Stimulated activated CD8-positive, alpha-beta memory T cell treated with anti-CD3 and anti-CD28 coated beads, Interleukin-15, amount 100 ng/mL, for 4 hours (primary cell): ENCODE measurements around the gene IBA57.
"Not testable (repeated sequence)": the region's sequence is repeated elsewhere in the genome, so short reads cannot be mapped to it uniquely, and the experiment has no call there.

ENCODE experiments used
- DNase-seq, 2 donors: peaks; one replicate each; pipeline ENCODE4 v3.0.0-alpha.2; 2020; ENCODE audit warnings: low read depth in 2 of 2

The IBA57 gene

GRCh38 chr1:228172591-228173527, 7.3 kb downstream of the IBA57 start:
- DNase-seq: no peak

- DNase-seq: not testable (repeated sequence)
These were observed 8.2 kb downstream of the IBA57 start for GRCh38 chr1:228173528-228174481.

- DNase-seq: no peak
These were observed 9.1 kb downstream of the IBA57 start for GRCh38 chr1:228174482-228175315.

DNA sequence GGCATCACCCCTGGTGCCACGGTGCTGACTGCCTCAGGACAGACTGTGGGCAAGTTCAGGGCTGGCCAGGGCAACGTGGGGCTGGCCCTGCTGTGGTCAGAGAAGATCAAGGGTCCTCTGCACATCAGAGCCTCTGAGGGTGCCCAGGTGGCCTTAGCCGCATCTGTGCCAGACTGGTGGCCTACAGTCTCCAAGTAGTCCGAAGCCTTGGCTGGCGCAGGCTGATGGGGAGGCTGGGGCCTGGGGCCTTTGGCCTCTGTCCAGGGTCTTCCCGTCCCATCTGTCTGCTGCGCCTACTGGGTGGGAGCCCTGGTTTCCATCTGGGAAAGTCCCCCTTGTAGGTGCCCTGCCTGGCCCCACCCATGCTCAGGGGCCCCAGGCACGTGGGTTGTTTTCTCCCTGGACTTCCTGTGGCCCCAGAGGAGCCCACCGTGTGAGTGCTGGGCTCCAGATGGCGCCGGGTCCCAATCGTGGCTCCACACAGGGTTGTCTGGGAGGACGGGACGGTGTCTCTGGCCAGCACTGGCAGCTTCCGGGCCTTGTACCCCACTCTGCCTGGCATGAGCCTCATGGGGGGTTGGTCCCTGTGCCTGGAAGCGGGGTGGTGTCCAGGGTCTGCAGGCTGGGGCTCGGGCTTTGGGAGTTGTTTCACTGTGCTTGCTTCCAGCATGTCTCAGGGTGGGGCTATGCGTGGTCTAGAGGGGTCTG, 9.9 kb downstream of the IBA57 start:
- no peak for DNase-seq

DNA sequence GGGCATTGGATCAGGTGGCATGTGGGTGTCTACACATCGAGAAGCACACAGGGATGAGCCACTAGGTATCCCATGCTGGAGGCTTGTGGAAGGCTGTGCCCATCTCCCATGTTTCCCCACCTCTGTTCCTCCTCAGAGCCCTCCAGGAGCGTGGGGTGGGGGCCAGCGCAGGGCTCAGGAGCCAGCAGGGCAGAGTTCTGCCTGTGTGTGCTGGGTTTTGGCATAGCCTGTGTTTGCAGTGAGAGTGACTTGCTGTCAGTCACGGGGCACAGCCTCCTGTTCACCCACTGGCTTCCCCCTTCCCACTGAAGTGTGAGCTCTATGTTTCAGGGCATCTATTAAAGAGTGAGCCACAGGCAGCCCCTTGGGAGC, 10.4 kb downstream of the IBA57 start:
- no peak for DNase-seq

DNA sequence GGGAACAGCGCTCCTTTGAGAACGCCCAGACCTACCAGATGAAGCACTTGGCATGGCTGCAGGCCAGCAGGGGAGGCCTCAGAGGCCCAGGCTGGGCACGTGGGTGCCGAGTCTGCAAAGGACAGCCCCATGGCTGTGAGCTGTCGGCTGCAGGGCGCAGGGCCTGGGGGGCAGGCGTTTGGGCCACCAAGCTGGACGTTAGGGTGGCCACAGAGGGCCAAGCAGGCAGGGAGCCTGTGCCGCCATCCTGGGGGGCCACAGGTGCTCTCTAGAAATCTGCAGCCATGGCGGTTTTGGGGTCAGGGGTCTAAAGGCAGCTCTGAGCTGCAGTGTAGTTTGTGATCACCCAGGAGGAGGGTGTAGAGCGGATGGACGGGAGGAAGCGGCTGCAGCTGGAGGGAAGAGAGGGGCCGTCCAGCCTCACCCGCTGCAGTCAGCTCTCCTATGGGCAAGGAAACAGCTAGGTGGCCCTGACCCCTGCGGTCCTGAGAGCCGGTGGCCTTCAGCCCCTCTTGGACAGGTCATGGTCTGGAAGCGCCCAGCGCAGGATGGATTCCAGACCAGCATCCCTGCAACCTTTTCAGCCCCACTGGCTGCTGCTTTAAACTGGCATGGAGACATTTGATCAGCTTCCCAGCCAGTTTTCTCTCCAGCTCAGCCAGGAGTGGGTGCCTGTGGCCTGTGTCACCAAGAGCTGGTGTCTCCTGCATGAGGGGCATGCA, 11.0 kb downstream of the IBA57 start:
- no peak for DNase-seq

- DNase-seq: no peak
These were observed 11.5 kb downstream of the IBA57 start for GRCh38 chr1:228177183-228177475.

DNA sequence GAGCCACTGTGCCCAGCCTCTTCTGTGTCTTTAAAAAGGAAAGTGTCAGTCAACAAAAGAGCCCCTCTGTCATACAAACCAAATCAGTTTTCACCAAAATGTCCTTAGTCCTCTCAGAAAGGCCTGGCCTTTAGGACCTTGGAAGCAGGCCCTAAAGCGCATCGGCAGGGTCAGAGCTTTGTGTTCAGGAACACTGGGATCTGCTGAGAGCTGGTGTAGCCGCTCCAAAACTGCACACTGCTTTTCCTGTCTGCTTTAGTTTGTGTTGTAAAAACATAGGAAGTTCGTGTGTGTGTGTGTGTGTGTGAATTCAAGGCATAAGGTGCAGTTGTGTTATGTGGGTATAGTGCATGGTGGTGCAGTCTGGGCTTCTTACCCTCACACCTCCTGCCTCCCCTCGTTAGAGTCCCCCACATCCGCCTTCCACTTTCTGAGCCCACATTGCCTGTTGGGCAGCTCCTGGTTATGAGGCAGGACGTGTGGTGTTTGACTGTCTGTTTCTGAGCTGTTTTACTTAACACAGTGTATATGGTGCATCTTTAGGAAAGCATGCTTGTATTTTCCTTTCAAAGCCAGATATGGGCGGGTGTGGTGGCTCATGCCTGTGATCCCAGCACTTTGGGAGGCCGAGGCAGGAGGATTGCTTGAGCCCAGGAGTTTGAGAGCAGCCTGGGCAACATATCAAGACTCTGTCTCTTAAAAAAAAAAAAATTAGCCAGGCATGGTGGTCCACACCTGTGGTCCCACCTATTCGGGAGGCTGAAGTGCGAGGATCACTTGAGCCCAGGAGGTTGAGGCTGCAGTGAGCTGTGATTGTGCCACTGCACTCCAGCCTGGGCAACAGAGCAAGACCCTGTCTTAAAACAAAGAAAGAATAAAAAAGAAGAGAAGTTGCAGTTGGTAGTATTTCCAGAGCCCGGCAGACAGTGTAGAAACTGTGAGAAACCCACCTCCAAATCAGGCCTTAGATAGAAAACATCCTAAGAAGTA, 12.4 kb downstream of the IBA57 start:
- DNase-seq: no peak

GRCh38 chr1:228178737-228179684, 13.4 kb downstream of the IBA57 start:
- no peak for DNase-seq

GRCh38 chr1:228180271-228180958, 14.8 kb downstream of the IBA57 start:
- no peak for DNase-seq

DNA sequence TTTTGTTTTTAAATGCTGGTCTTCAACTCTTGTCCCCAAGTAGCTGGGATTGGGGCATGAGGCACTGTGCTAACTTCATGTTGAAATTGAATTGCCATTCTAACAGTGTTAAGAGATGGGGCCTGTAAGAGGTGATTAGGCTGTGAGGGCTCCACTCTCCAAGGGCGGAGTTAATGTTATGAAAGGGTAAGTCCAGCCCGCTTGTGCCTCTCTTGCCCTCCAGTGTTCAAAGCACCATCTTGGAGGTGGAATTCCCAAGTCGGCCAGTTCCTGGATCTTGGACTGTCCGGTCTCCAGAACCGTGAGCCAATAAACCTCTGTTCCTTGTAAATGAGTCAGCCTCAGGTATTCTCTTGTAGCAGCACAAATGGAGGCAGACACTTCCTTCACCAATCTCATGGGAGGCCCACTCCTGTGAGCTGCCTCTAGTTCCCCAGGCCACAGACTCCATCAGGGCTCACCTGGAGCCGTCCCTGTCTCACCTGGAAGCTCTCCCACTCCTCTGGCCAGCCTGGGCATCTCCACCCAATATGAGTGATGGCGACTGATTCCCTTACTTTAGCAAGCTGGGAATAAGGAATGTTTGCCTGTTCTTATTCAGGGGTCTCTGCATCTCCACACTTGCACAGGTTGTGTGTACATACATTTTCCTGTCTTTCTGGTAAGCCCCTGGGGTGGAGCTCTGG, 15.5 kb downstream of the IBA57 start:
- no peak for DNase-seq

GRCh38 chr1:228181645-228182034, 16.0 kb downstream of the IBA57 start:
- no peak for DNase-seq

DNA sequence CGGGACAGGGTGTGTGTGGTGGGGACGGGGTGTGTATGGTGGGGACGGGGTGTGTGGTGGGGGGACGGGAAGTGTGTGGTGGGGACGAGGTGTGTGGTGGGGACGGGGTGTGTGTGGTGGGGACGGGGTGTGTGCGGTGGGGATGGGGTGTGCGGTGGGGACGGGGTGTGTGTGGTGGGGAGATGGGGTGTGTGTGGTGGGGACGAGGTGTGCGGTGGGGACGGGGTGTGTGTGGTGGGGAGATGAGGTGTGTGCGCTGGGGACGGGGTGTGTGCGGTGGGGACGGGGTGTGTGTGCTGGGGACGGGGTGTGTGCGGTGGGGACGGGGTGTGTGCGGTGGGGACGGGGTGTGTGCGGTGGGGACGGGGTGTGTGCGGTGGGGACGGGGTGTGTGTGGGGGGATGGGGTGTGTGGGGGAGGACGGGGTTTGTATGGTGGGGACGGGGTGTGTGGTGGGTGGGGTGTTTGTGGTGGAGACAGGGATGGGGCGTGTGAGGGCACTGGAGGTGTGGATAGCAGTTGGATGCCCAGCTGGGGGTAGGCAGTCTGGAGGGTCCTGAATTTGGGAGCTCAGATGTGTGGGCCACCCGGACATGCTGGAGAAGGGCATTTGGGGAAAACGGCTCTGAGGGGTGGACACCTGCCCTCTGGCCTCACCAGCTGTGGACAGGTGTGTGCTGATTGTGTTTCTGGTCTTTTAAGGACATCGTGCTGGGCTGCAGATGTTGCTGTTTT, 16.9 kb downstream of the IBA57 start:
- no peak for DNase-seq

GRCh38 chr1:228184152-228184551, 18.5 kb downstream of the IBA57 start:
- DNase-seq: no peak

DNA sequence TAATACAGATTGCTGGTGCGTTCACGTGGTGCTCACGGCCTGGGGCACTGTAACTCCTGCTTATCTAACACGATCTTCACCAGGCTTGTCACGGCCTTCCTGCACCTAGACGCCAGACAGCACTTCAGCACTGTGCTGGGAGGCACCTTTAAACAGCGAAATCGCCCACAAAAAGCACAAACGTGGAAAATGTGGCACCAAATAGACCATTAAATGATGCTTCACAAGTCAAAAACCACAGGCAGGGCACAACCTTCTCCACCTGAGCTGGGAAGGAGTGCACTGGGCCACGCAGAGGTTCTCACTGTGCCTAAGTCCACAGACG, 20.0 kb downstream of the IBA57 start:
- no peak for DNase-seq

DNA sequence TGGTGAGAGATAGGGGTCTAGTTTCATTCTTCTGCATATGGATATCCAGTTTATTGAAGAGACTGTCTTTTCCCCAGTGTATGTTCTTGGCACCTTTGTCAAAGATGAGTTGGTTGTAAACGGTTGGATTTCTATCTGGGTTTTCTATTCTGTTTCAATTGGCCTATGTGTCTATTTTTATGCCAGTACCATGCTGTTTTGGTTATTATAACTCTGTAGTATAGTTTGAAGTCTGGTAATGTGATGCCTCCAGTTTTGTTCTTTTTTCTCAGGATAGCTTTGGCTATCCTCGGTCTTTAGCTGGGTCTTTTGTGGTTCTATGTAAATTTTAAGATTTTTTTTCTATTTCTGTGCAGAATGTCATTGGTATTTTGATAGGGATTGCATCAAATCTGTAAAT, 22.6 kb downstream of the IBA57 start:
- not testable (repeated sequence) for DNase-seq
